WTC11 (cell line): ENCODE results near the gene DAG1. TPM values are rescaled to one million over a fixed set of nuclear protein-coding genes. Genes with fewer than 3 reads are reported as not detected.

Source experiments
- AFF4 ChIP-seq: sonication (generic); formaldehyde crosslinking; IDR thresholded peaks from 2 replicates; pipeline ENCODE4 v1.8.1; 2023; ENCODE audit warnings: mild to moderate bottlenecking, missing genetic modification reagents, borderline replicate concordance
- ATF2 ChIP-seq: sonication (generic); formaldehyde crosslinking; IDR thresholded peaks from 2 replicates; pipeline ENCODE4 v1.8.1; 2022; ENCODE audit warnings: low read depth, missing genetic modification reagents, borderline replicate concordance
- ATF6 ChIP-seq: sonication (generic); formaldehyde crosslinking; IDR thresholded peaks from 2 replicates; pipeline ENCODE4 v1.8.1; 2023; ENCODE audit warnings: mild to moderate bottlenecking, missing genetic modification reagents
- ELF4 ChIP-seq: sonication (generic); formaldehyde crosslinking; IDR thresholded peaks from 2 replicates; pipeline ENCODE4 v1.8.1; 2022; ENCODE audit warnings: low read depth, mild to moderate bottlenecking, moderate library complexity, missing genetic modification reagents
- ETV6 ChIP-seq: sonication (generic); formaldehyde crosslinking; IDR thresholded peaks from 2 replicates; pipeline ENCODE4 v1.8.1; 2022; ENCODE audit warnings: mild to moderate bottlenecking, missing genetic modification reagents
- FOXP1 ChIP-seq: sonication (generic); formaldehyde crosslinking; IDR thresholded peaks from 2 replicates; pipeline ENCODE4 v1.8.0; 2022; ENCODE audit warnings: missing genetic modification reagents, mild to moderate bottlenecking, moderate library complexity, borderline replicate concordance
- JAZF1 ChIP-seq: fragments of 250-450 bp; sonication (Bioruptor Pico); IDR thresholded peaks from 2 replicates; pipeline ENCODE4 v1.9.0; 2021; ENCODE audit warnings: moderate library complexity, mild to moderate bottlenecking, inconsistent platforms
- JUN ChIP-seq: sonication (generic); formaldehyde crosslinking; IDR thresholded peaks from 2 replicates; pipeline ENCODE4 v1.8.0; 2023; ENCODE audit warnings: mild to moderate bottlenecking, missing genetic modification reagents
- MLX ChIP-seq: sonication (generic); formaldehyde crosslinking; IDR thresholded peaks from 2 replicates; pipeline ENCODE4 v1.8.1; 2023; ENCODE audit warnings: mild to moderate bottlenecking, missing genetic modification reagents, moderate library complexity
- MXD4 ChIP-seq: fragments of 250-450 bp; sonication (Bioruptor Pico); IDR thresholded peaks from 2 replicates; pipeline ENCODE4 v1.8.0; 2021; ENCODE audit warnings: mild to moderate bottlenecking, moderate library complexity, borderline replicate concordance
- MYBL2 ChIP-seq: sonication (generic); formaldehyde crosslinking; IDR thresholded peaks from 2 replicates; pipeline ENCODE4 v1.8.1; 2023; ENCODE audit warnings: mild to moderate bottlenecking, moderate library complexity, missing genetic modification reagents
- NFE2L1 ChIP-seq: sonication (generic); formaldehyde crosslinking; IDR thresholded peaks from 2 replicates; pipeline ENCODE4 v1.8.1; 2023; ENCODE audit warnings: missing genetic modification reagents
- NR1H2 ChIP-seq: sonication (generic); formaldehyde crosslinking; IDR thresholded peaks from 2 replicates; pipeline ENCODE4 v1.9.0; 2021; ENCODE audit warnings: mild to moderate bottlenecking, moderate library complexity, missing genetic modification reagents
- NR2C2 ChIP-seq: sonication (generic); formaldehyde crosslinking; IDR thresholded peaks from 2 replicates; pipeline ENCODE4 v1.8.0; 2022; ENCODE audit warnings: mild to moderate bottlenecking, missing genetic modification reagents
- PREB ChIP-seq: sonication (generic); formaldehyde crosslinking; IDR thresholded peaks from 2 replicates; pipeline ENCODE4 v1.8.1; 2022; ENCODE audit warnings: mild to moderate bottlenecking, missing genetic modification reagents, moderate library complexity, borderline replicate concordance
- RORB ChIP-seq: fragments of 250-450 bp; sonication (Bioruptor Pico); IDR thresholded peaks from 2 replicates; pipeline ENCODE4 v1.9.0; 2021; ENCODE audit warnings: mild to moderate bottlenecking
- SMAD4 ChIP-seq: sonication (generic); formaldehyde crosslinking; IDR thresholded peaks from 2 replicates; pipeline ENCODE4 v1.8.0; 2022; ENCODE audit warnings: mild to moderate bottlenecking, missing genetic modification reagents
- SOX15 ChIP-seq: fragments of 250-450 bp; sonication (Bioruptor Pico); IDR thresholded peaks from 2 replicates; pipeline ENCODE4 v1.9.0; 2021; ENCODE audit warnings: mild to moderate bottlenecking
- SP1 ChIP-seq: sonication (generic); formaldehyde crosslinking; conservative IDR thresholded peaks from 2 replicates; pipeline ENCODE4 v1.8.1; 2022; ENCODE audit warnings: missing genetic modification reagents
- TCF7 ChIP-seq: sonication (generic); formaldehyde crosslinking; IDR thresholded peaks from 2 replicates; pipeline ENCODE4 v1.8.0; 2022; ENCODE audit warnings: mild to moderate bottlenecking, low read depth, missing genetic modification reagents, moderate library complexity
- TEAD1 ChIP-seq: sonication (generic); formaldehyde crosslinking; IDR thresholded peaks from 2 replicates; pipeline ENCODE4 v1.8.0; 2022; ENCODE audit warnings: mild to moderate bottlenecking, missing genetic modification reagents
- ZNF121 ChIP-seq: sonication (generic); formaldehyde crosslinking; IDR thresholded peaks from 2 replicates; pipeline ENCODE4 v1.8.0; 2023; ENCODE audit warnings: missing genetic modification reagents
- total RNA-seq: library from RNA; stranded (reverse); gene quantifications from 3 replicates; pipeline ENCODE4 v1.2.3, GENCODE V29; 2021

Gene DAG1
- total RNA-seq, 1 experiment from 2014 or later, result 115 TPM

- TF ChIP-seq ATF2 (no peak), NR1H2 (CRISPR knock-in tag) (no peak), SMAD4 (no peak), PREB (CRISPR knock-in tag) (no peak), MLX (CRISPR knock-in tag) (no peak), ELF4 (CRISPR knock-in tag) (no peak), AFF4 (peak; percentile 57; the same call in 1 of the 2 replicates), ETV6 (CRISPR knock-in tag) (no peak), SP1 (CRISPR knock-in tag) (no peak), NFE2L1 (CRISPR knock-in tag) (no peak), ZNF121 (CRISPR knock-in tag) (no peak), SOX15 (CRISPR knock-in tag) (no peak), TEAD1 (CRISPR knock-in tag) (0 out of 2 replicates have a peak, but pooled peaks have one; percentile 8), JUN (no peak), ATF6 (CRISPR knock-in tag) (no peak), NR2C2 (no peak), MXD4 (CRISPR knock-in tag) (no peak), RORB (CRISPR knock-in tag) (no peak), FOXP1 (CRISPR knock-in tag) (no peak), MYBL2 (CRISPR knock-in tag) (no peak), TCF7 (CRISPR knock-in tag) (no peak), JAZF1 (CRISPR knock-in tag) (no peak)
These were observed 781 bp upstream of the DAG1 start (continued) for GRCh38 chr3:49469037-49469935.
